Suprapubic skin (tissue), 3 donors: Measurements from ENCODE around the gene FIBP.

Experiments used
- CTCF ChIP-seq, 2 donors: fragments of 200-600 bp in 1 of 2; fragments of 450-650 bp in 1 of 2; sonication (generic) in 1 of 2; IDR thresholded peaks; one replicate each; pipeline ENCODE4 v1.5.1; 2016 to 2019; ENCODE audit warnings: antibody characterized with exemption in 2 of 2, mild to moderate bottlenecking in 1 of 2, moderate library complexity in 1 of 2
- POLR2A ChIP-seq, 2 donors: fragments of 450-650 bp; IDR thresholded peaks; one replicate each; pipeline ENCODE4 v1.6.1; 2017; ENCODE audit warnings: antibody characterized with exemption in 2 of 2, mild to moderate bottlenecking in 2 of 2, moderate library complexity in 2 of 2

DNA sequence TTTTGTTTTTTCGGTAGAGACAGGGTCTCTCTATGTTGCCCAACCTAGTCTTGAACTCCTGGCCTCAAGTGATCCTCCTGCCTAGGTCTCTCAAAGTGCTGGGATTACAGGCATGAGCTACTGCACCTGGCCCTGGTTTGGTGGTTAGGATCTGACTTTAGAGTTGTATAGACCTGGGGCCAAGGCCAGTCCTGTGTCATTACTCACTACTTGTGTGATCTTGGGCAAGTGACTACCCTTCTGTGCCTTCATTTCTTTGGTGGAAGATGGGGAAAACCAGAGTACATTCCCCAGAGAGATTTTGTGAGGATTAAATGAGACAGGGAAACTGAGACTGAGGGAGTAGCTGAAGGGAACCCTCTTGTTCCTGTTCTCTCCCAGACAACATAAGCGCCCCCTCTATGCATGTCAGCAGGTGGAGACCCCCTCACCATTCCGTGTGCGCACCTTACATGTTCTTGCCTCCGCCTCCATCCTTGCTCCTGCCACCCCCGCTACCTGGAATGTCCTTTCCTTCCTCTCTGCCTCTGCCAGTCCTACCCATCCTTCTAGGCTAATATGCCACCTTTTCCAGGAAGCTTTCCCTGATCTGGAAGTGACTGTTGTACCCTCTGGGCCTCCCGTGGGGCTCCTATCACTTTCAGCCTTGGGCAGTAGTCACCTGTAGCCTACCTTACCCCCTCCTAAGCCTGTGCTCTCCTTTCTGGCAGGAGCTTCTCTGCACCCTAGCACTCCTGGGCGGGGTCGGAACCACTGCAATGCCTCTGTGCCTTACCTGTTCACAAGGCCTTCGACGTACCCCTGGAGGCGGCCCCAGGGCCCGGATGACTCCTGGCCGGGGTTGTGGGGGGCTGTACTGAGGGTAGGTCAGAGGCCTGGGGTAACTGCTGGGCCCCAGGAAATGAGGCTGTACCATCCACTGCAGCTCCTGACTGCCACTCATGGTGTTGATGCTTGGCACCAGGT, 8.0 kb upstream of the FIBP start:
- TF ChIP-seq CTCF (IDR thresholded peaks at IDR 0.05) (no peak), POLR2A (IDR thresholded peaks at IDR 0.05) (no peak)
